IPS-NIHi7 (cell line): Measurements from ENCODE around the gene HOXB9.

Source experiments
- DNase-seq: peaks from one replicate; pipeline ENCODE4 v3.0.0; 2012; ENCODE audit warnings: mixed read lengths; ENCODE audit errors: extremely low spot score

Gene HOXB9

GRCh38 chr17:48624118-48624517, 2.0 kb downstream of the HOXB9 start:
- DNase-seq: no peak

- no peak for DNase-seq
Measured at GRCh38 chr17:48623583-48623982, 2.6 kb downstream of the HOXB9 start.

GRCh38 chr17:48622857-48623256, 3.3 kb downstream of the HOXB9 start:
- DNase-seq: no peak

DNA sequence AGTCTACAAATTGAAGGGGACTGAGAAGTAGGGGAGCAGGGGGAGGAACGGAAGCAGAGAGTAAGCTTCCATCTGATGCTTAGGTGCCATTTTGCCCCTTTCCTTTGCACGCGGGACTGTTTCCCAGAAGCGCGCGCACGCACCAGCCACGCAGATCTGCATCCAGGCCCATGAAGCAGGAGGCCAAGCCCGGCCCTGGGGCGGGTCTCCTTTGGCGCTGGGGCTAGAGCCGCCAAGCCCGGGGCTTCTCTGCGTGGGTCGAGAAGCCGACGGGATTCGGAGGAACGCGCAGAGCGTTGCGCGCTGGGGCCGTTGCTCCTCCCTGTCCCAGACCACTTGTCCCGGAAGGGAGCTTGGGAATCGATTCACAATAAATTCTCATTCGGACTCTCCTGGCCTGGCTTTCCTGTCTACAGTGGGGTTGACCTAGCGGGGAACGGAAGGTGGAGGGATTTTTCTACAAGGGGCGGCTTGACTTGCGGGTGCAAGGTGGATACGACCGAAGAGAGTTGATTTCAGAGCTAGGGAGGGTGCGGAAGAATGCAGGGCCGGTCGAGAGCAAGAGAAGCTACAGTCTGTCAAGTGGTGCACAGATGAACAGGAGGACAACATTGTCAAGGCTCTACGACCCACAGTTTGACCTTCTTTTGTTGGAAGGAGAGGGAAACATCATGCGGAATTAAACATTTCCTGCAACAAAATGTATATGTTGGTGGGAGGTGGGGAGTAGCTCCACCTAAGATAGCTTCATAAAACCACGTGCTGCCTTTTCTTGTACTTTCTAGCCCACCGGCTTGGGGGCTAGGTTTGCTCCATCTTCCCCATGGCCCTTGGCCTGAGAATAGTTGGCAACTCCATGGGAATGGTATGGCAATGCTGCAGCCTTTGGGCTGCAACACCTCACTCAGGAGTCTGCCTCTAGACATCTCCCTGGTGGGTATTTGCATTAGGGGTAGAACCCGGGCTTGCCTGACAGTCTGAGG, 4.5 kb downstream of the HOXB9 start:
- DNase-seq: no peak

DNA sequence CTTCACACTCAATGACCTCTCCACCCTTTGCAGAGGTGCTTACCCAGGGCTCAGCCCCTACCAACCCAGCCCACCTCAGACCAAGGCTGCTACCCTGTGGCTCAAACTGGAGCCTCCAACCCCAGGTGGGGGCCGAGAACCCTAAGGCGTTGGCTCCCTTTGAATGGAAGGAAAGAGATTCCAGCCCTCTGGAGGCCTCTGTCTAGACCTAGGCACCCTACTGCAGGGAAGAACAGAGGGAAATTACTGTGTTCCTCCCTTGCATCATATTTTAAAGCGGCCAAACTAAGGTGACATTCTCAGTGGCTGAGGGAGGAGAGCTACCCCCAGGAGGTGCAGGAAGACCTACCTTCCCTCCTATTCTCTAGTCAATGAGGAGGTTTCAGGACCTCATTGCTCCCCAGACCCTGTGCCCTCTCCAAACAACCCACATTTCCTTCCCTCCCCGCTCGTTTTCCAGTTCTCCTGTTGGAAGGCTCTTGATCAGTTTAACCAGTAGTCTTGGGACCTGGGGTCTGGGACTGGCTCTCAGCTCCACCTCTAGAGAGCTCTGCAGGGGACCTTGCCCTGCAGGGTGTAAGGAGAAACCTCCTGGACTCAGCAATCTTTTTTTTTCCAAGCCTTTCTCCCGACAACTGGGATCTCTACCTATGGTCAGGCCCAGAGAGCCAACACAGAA, 5.6 kb downstream of the HOXB9 start:
- no peak for DNase-seq

DNA sequence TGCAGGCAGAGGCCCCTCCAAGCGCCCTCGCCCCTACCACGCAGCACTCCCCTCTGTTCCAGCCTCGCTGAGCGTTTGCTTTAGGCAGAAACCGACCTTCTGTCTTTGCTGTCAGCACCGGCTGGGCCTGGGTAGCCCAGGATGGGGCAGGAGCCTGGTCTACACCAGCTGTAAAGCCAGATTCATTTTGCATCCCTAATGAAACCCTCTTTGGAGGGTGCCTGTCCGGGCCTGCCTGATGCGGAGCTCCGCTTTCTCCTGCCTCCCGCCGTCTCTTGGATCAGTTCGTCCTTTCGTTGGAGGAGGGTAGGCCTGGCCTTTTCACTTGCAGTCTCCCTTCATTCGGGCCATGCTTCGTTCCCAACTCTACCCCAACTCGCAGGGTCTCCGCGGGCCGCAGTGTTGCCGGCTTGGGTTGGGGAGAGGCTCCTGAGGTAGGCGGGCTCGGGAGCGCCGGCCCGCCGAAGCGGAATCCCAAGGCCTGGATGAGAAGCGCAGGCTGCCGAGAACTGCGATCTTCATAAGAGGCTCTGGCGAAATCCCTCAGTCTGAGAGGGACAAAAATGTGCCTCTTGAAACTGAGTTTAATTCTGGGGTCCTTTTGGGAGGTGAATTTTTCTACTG, 6.2 kb downstream of the HOXB9 start:
- no peak for DNase-seq

GRCh38 chr17:48618256-48618896, 7.8 kb downstream of the HOXB9 start:
- DNase-seq: peak; percentile 85

GRCh38 chr17:48617471-48618255, 8.5 kb downstream of the HOXB9 start:
- no peak for DNase-seq

GRCh38 chr17:48616717-48617470, 9.3 kb downstream of the HOXB9 start:
- DNase-seq: no peak

GRCh38 chr17:48615963-48616716, 10.0 kb downstream of the HOXB9 start:
- no peak for DNase-seq

DNA sequence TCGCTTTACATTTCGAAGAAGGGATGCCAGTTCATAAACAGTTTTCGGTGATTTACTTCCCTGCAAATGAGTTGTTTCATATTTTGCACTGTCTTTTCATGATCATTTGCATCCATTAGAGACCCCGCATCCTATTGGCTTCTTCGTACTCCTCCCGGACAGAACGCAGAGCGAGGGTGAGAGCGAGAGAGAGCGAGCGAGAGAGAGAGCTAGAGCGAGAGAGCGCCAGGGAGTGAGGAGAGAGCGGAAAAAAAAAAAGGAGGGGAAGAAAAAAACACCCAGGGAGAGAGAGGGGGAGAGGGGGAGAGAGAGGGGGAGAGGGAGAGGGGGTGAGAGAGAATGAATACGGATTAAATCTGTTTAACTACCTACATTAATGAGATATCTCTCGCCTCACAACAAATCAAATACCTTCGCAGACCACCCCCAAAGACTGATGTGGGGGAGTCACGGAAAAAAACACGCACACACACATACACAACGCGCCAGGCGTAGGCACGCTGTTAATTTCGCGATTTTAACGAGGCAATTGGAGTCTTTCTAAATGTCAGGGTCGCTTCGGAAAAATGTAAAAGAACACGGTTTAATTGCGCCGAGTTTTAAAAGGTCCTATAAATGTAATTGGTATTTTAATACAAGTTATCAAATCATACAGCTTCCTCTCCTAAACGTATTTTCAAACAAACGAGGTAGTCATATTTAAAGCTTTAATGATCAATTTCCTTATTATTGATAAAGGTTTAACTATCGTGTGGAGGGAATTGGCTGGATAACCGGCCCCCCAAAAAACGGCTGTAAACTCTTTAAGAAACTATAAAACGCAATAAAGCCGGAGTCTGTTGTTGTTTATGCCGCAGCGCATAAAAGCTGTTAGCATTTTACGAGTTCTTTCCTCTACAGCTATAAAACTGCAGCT, 10.9 kb downstream of the HOXB9 start, which contains the start of gene HOXB8:
Gene HOXB8, minus strand, starts transcription at position 246 of the 916 bp plus-strand sequence. CDS start 588 bp downstream, outside the sequence.
- DNase-seq: no peak

DNA sequence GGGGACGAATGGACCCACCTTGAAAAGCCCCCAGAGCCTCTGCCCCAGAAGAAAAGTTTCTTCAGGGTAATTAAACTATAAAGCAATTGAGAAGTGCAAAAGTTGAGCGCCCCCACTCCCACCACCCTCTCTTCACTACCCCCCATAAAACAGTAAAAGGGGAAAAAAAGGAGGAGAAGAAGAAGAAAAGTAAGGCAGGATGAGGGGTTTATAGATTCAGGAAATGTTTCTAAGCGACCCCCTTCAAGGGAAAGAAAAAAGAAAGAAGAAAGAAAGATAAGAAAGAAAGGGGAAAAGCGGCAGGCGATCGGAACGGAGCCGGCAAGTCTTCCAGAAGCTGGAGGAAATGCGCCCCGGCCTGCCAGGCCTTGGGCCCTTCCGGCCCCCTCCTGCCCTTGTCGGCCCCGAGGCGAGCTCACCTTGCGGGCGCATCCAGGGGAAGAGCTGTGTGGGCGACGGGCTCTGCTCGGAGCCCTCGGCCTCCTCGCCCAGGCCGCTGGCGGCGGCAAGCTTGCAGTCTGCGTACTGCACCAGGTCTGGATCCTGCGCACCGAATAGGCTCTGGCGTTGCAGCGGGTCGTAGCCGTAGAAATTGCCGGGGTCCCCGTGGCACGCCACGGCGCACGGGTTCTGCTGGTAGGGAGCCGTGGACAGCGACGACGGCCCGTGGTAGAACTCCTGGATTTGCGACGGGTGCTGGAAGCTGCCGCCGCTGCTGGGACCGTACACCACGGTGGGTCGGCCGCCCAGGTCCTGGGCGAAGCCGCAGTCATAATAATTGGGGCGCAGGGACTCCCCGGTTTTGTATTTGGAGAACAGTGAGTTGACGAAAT, 12.1 kb downstream of the HOXB9 start:
- DNase-seq: no peak

DNA sequence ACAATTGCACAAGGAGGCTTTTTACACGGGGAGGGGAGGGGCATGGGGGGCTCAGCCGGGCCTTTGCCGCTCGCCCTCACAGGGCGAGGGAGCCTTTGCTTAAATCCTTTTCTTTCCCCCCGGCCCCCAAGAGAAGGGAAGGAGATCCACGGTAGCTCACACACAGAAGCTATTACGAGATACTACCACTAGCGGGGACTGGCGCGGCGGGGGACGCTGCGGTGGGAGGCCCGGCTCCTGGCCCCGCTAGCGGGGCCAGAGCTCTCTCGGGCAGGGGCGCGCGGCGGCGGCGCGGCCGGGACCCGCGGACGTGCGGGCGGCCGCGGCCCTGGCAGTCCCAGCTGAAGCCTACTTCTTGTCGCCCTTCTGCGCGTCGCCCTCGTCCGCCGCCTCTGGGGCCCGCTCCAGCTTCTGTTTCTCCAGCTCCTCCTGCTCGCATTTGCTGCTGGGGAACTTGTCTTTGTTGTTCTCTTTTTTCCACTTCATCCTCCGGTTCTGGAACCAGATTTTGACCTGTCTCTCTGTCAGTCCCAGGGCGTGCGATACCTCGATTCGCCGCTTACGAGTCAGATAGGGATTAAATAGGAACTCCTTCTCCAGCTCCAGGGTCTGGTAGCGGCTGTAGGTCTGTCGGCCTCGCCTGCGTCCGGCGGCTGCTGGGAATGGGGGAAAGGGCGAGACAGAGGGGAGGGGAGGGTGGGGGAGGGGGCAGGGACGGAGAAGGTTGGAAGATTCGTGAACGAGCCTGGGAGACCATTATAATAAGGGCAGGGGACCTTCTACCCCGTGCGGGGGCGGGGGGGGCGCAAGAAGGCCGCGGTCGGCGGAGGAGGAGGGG, 13.1 kb downstream of the HOXB9 start:
- no peak for DNase-seq

GRCh38 chr17:48612456-48612853, 13.7 kb downstream of the HOXB9 start:
- DNase-seq: no peak

- DNase-seq: no peak
Measured at GRCh38 chr17:48611681-48612455, 14.3 kb downstream of the HOXB9 start.

GRCh38 chr17:48611213-48611612, 14.9 kb downstream of the HOXB9 start:
- DNase-seq: no peak
